Natural killer cell (primary cell): ENCODE measurements around the gene MAP3K20. TPM values are rescaled to one million over a fixed set of nuclear protein-coding genes. Genes with fewer than 3 reads are reported as not detected.

Source experiments
- ATAC-seq, 3 donors: fragments of 150-1000 bp in 2 of 3; fragments of 200-7000 bp in 1 of 3; cut with Tn5 transposase; 1 replicate in 1 of 3; 2 replicates in 2 of 3; pipeline ENCODE4 v1.10.0; 2021; ENCODE audit warnings: mild to moderate bottlenecking in 2 of 3, moderate library complexity in 2 of 3
- DNase-seq, 2 donors: peaks; one replicate each; pipeline versions ENCODE4 v3.0.0 to v3.0.0-alpha.2; 2013 to 2021; ENCODE audit warnings: mixed read lengths in 1 of 2
- H3K27ac ChIP-seq: one replicate; pipeline ENCODE4 v1.5.1; 2013; ENCODE audit warnings: mild to moderate bottlenecking, low read length
- H3K27me3 ChIP-seq: one replicate; pipeline ENCODE4 v1.6.1; 2013; ENCODE audit warnings: low read length; ENCODE audit not compliant: control insufficient read depth, insufficient read depth
- H3K36me3 ChIP-seq: one replicate; pipeline ENCODE4 v1.6.1; 2013; ENCODE audit warnings: low read length; ENCODE audit not compliant: control insufficient read depth, insufficient read depth
- H3K4me1 ChIP-seq: one replicate; pipeline ENCODE4 v1.6.1; 2013; ENCODE audit warnings: low read length; ENCODE audit not compliant: control insufficient read depth, insufficient read depth
- H3K4me3 ChIP-seq: one replicate; pipeline ENCODE4 v1.5.1; 2013; ENCODE audit warnings: low read length
- H3K9me3 ChIP-seq: one replicate; pipeline ENCODE4 v1.6.1; 2013; ENCODE audit warnings: low read length; ENCODE audit not compliant: control insufficient read depth, insufficient read depth
- H3K27ac Mint-ChIP-seq, 2 donors: one replicate each; pipeline ENCODE4 v1.8.0; 2022; ENCODE audit warnings: mild to moderate bottlenecking in 2 of 2, mixed read lengths in 2 of 2, moderate library complexity in 1 of 2
- H3K27me3 Mint-ChIP-seq, 2 donors: one replicate each; pipeline ENCODE4 v1.8.0; 2022; ENCODE audit warnings: low read depth in 2 of 2, mixed read lengths in 2 of 2
- H3K36me3 Mint-ChIP-seq: one replicate; pipeline ENCODE4 v1.8.0; 2022; ENCODE audit warnings: mixed read lengths
- H3K4me1 Mint-ChIP-seq, 2 donors: one replicate each; pipeline ENCODE4 v1.8.0; 2022; ENCODE audit warnings: mixed read lengths in 2 of 2
- H3K4me3 Mint-ChIP-seq: one replicate; pipeline ENCODE4 v1.8.0; 2022; ENCODE audit warnings: mild to moderate bottlenecking, moderate library complexity, mixed read lengths
- H3K9me3 Mint-ChIP-seq, 2 donors: one replicate each; pipeline ENCODE4 v1.8.0; 2022; ENCODE audit warnings: mixed read lengths in 2 of 2
- CTCF ChIP-seq: fragments of 200-600 bp; IDR thresholded peaks from one replicate; pipeline ENCODE4 v1.8.0; 2022; ENCODE audit warnings: antibody characterized with exemption
- WGBS: methylation state at CpG from one replicate; pipeline ENCODE4 v1.1.7; 2013; ENCODE audit warnings: missing lambda C conversion rate; ENCODE audit not compliant: insufficient coverage; 5-methylcytosine and 5-hydroxymethylcytosine counted together
- intact Hi-C: fragments of 100-400 bp; cut with micrococcal nuclease; formaldehyde crosslinking; loops from one replicate; pipeline ENCODE4 v1.14.2; 2022
- total RNA-seq, 4 donors: library from RNA; stranded (reverse); fragments of 120-200 nt in 1 of 4; gene quantifications; one replicate each; pipeline versions ENCODE4 v1.2.3 to v1.2.4, GENCODE V29; 2013 to 2022

Gene MAP3K20
- total RNA-seq, 3 donors from 2014 or later (not counting 1 experiment from before 2014, with no cell fraction given): 1.6 to 3.0 (median 2.5) TPM

- no peaks in the 10 kb centered on the region for H3K4me1 Mint-ChIP-seq
- TF ChIP-seq CTCF: no peak
- intact Hi-C loops: no loop called here
- H3K27ac Mint-ChIP-seq: no peak overlapping the region
- H3K27ac ChIP-seq: no peak overlapping the region
- no peaks in the 10 kb centered on the region for H3K27me3 Mint-ChIP-seq
- DNase-seq: no peak
- no peaks in the 10 kb centered on the region for H3K36me3 ChIP-seq
- ATAC-seq: no peak
- no peaks in the 10 kb centered on the region for H3K9me3 Mint-ChIP-seq
- no peak overlapping the region for H3K4me3 ChIP-seq
- H3K27me3 ChIP-seq: no peaks in the 10 kb centered on the region
- H3K9me3 ChIP-seq: no peaks in the 10 kb centered on the region
- no peaks in the 10 kb centered on the region for H3K36me3 Mint-ChIP-seq
- H3K4me3 Mint-ChIP-seq: no peak overlapping the region
- H3K4me1 ChIP-seq: no peaks in the 10 kb centered on the region
- WGBS: 100% methylated on average over 1 of the region's 1 CpG
These were observed 88.8 kb downstream of the MAP3K20 start for GRCh38 chr2:173164396-173164795.

DNA sequence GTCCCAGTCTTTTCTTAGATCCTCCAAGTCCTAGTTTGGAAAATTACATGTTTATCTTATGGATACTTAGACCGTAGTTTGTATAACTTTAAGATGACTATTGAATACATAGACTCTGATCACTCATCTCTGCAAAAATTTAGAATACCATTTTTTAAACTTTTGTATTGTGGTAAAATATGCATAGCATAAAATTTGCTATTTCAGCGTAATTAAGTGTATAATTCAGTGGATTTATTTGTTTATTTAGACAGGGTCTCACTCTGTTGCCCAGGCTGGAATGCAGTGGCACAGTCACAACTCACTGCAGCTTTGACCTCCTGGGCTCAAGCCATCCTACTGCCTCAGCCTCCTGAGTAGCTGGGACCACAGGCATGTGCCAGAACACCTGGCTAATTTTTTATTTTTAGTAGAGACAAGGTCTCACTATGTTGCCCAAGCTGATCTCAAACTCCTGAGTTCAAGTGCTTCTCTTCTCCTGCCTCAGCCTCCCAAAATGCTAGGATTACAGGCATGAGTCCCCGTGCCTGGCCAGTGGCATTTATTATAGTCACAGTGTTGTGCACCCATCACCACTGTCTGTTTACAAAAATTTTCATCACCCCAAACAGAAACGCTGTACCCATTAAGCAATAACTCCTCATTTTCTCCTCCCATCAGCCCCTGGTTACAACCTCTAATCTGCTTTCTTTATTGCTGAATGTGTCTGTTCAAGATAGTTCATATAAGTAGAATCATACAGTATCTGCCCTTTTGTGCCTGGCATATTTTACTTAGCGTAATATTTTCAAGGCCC lies 90.0 kb downstream of the MAP3K20 start:
- Histone ChIP-seq H3K4me3 (no peak overlapping the region), H3K27me3 (no peaks in the 10 kb centered on the region), H3K36me3 (no peaks in the 10 kb centered on the region), H3K4me1 (no peaks in the 10 kb centered on the region), H3K9me3 (no peaks in the 10 kb centered on the region), H3K27ac (no peak overlapping the region)
- no peaks in the 10 kb centered on the region for H3K36me3 Mint-ChIP-seq
- no peak for DNase-seq
- no peak for TF ChIP-seq CTCF
- 97% methylated on average over 4 of the region's 5 CpGs for WGBS
- H3K27me3 Mint-ChIP-seq: no peaks in the 10 kb centered on the region
- intact Hi-C loops: no loop called here
- H3K4me3 Mint-ChIP-seq: no peak overlapping the region
- no peaks in the 10 kb centered on the region for H3K4me1 Mint-ChIP-seq
- no peak overlapping the region for H3K27ac Mint-ChIP-seq
- ATAC-seq: no peak
- no peaks in the 10 kb centered on the region for H3K9me3 Mint-ChIP-seq

GRCh38 chr2:173171321-173171720 lies 95.7 kb downstream of the MAP3K20 start:
- Mint-ChIP-seq H3K36me3 (no peaks in the 10 kb centered on the region), H3K4me3 (no peak overlapping the region), H3K4me1 (no peaks in the 10 kb centered on the region), H3K27ac (no peak overlapping the region), H3K27me3 (no peaks in the 10 kb centered on the region), H3K9me3 (no peaks in the 10 kb centered on the region)
- H3K4me1 ChIP-seq: no peaks in the 10 kb centered on the region
- no peaks in the 10 kb centered on the region for H3K27me3 ChIP-seq
- ATAC-seq (no peak), DNase-seq (no peak)
- 100% methylated on average over 1 of the region's 1 CpG for WGBS
- no peaks in the 10 kb centered on the region for H3K9me3 ChIP-seq
- intact Hi-C loops: no loop called here
- H3K36me3 ChIP-seq: no peaks in the 10 kb centered on the region
- H3K4me3 ChIP-seq: no peak overlapping the region
- TF ChIP-seq CTCF: no peak
- no peak overlapping the region for H3K27ac ChIP-seq
